ENCODE measurements around the gene GOLT1A.

GOLT1A gene, protein sequence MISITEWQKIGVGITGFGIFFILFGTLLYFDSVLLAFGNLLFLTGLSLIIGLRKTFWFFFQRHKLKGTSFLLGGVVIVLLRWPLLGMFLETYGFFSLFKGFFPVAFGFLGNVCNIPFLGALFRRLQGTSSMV

GRCh38 chr1:204213668-204214662, at the start of gene GOLT1A:
Gene GOLT1A (minus strand): TSS chr1:204213988. CDS start chr1:204213906, 82 bp downstream.
- Histone ChIP-seq H3K27ac (no peak within 1 kb of the TSS), H3K4me3 (ENCODE audit: low read depth, low read length) (no peak within 1 kb of the TSS), H3K27me3 (replicated peaks) (peaks cover 9% of the 10 kb centered on the region), H3K36me3 (replicated peaks) (no peaks in the 10 kb centered on the region)
- DNase-seq = peak; percentile 46
- peak; percentile 80 for TF ChIP-seq CTCF (IDR thresholded peaks at IDR 0.05; ENCODE audit: low read depth, low read length, missing control alignments)
- in situ Hi-C loops (cut with HindIII; ENCODE audit: low pct_ligation_motif_present, low sequenced_read_pairs) = no loop called here

GRCh38 chr1:204263254-204263910, 49.6 kb upstream of the GOLT1A start:
- Histone ChIP-seq H3K27ac (no peak overlapping the region), H3K4me3 (ENCODE audit: low read depth, low read length) (no peak overlapping the region), H3K36me3 (replicated peaks) (no peaks in the 10 kb centered on the region), H3K27me3 (replicated peaks) (peaks cover 15% of the 10 kb centered on the region)
- no peak for DNase-seq
- in situ Hi-C loops (cut with HindIII; ENCODE audit: low pct_ligation_motif_present, low sequenced_read_pairs) = no loop called here
- TF ChIP-seq CTCF (IDR thresholded peaks at IDR 0.05; ENCODE audit: low read depth, low read length, missing control alignments) = no peak

- Histone ChIP-seq H3K36me3 (replicated peaks) (no peaks in the 10 kb centered on the region), H3K27me3 (replicated peaks) (peaks cover 15% of the 10 kb centered on the region), H3K4me3 (ENCODE audit: low read depth, low read length) (no peak overlapping the region), H3K27ac (no peak overlapping the region)
- no peak for TF ChIP-seq CTCF (IDR thresholded peaks at IDR 0.05; ENCODE audit: low read depth, low read length, missing control alignments)
- in situ Hi-C loops (cut with HindIII; ENCODE audit: low pct_ligation_motif_present, low sequenced_read_pairs) = no loop called here
- DNase-seq = no peak
Measured at GRCh38 chr1:204262506-204263253, 48.9 kb upstream of the GOLT1A start.

GRCh38 chr1:204261746-204262505, 48.1 kb upstream of the GOLT1A start:
- H3K27me3 ChIP-seq (replicated peaks) = peaks cover 15% of the 10 kb centered on the region
- no peak overlapping the region for H3K27ac ChIP-seq
- in situ Hi-C loops (cut with HindIII; ENCODE audit: low pct_ligation_motif_present, low sequenced_read_pairs) = no loop called here
- DNase-seq = no peak
- H3K36me3 ChIP-seq (replicated peaks) = no peaks in the 10 kb centered on the region
- no peak overlapping the region for H3K4me3 ChIP-seq (ENCODE audit: low read depth, low read length)
- no peak for TF ChIP-seq CTCF (IDR thresholded peaks at IDR 0.05; ENCODE audit: low read depth, low read length, missing control alignments)

GRCh38 chr1:204261266-204261665, 47.5 kb upstream of the GOLT1A start:
- no peak overlapping the region for H3K4me3 ChIP-seq (ENCODE audit: low read depth, low read length)
- DNase-seq = no peak
- in situ Hi-C loops (cut with HindIII; ENCODE audit: low pct_ligation_motif_present, low sequenced_read_pairs) = no loop called here
- peaks cover 15% of the 10 kb centered on the region for H3K27me3 ChIP-seq (replicated peaks)
- TF ChIP-seq CTCF (IDR thresholded peaks at IDR 0.05; ENCODE audit: low read depth, low read length, missing control alignments) = no peak
- H3K27ac ChIP-seq = no peak overlapping the region
- H3K36me3 ChIP-seq (replicated peaks) = no peaks in the 10 kb centered on the region
